K562 (cell line): Measurements from ENCODE around the gene EFHB. TPM values are rescaled to one million over a fixed set of nuclear protein-coding genes. Genes with fewer than 3 reads are reported as not detected.

Source experiments
- BRD4 ChIP-seq: fragments of 200-600 bp; sonication (generic); IDR thresholded peaks from 2 replicates; pipeline ENCODE4 v1.6.1; 2017; ENCODE audit warnings: inconsistent platforms
- CREB5 ChIP-seq: fragments of 250-450 bp; sonication (Bioruptor Pico); IDR thresholded peaks from 2 replicates; pipeline ENCODE4 v1.5.0; 2020; ENCODE audit warnings: mild to moderate bottlenecking
- EP400 ChIP-seq: fragments of 450-650 bp; IDR thresholded peaks from 2 replicates; pipeline ENCODE4 v1.6.1; 2017; ENCODE audit warnings: antibody characterized with exemption, mild to moderate bottlenecking, moderate library complexity
- FOXA3 ChIP-seq, 2 experiments: fragments of 450-650 bp in 1 of 2; sonication (generic) in 1 of 2; formaldehyde crosslinking; IDR thresholded peaks in 1 of 2; conservative IDR thresholded peaks in 1 of 2; 2 replicates each; pipeline versions ENCODE4 v1.4.0 to v1.8.0; 2020 to 2022; ENCODE audit warnings: mild to moderate bottlenecking in 2 of 2, missing genetic modification reagents in 1 of 2
- GABPA ChIP-seq: fragments of 200-800 bp; sonication (Bioruptor generic); conservative IDR thresholded peaks from 2 replicates; pipeline ENCODE4 v1.6.1; 2016; ENCODE audit warnings: low read depth, missing genetic modification characterization, missing compliant biosample characterization
- GABPB1 ChIP-seq: sonication (generic); formaldehyde crosslinking; IDR thresholded peaks from 2 replicates; pipeline ENCODE4 v1.8.0; 2022; ENCODE audit warnings: mild to moderate bottlenecking, missing genetic modification reagents
- GTF2E2 ChIP-seq: fragments of 200-800 bp; sonication (Bioruptor generic); IDR thresholded peaks from 2 replicates; pipeline ENCODE4 v1.6.1; 2016; ENCODE audit warnings: missing genetic modification characterization, missing compliant biosample characterization
- HLTF ChIP-seq: fragments of 450-650 bp; IDR thresholded peaks from 2 replicates; pipeline ENCODE4 v1.6.1; 2016
- HNRNPUL1 ChIP-seq: fragments of 200-400 bp; formaldehyde crosslinking; IDR thresholded peaks from 2 replicates; pipeline ENCODE4 v1.6.1; 2017; ENCODE audit warnings: low read length
- IRF1 ChIP-seq: sonication (generic); formaldehyde crosslinking; IDR thresholded peaks from 2 replicates; pipeline ENCODE4 v1.8.0; 2022; ENCODE audit warnings: missing genetic modification reagents, mild to moderate bottlenecking, borderline replicate concordance
- MAFG ChIP-seq: fragments of 450-650 bp; conservative IDR thresholded peaks from 2 replicates; pipeline ENCODE4 v1.6.1; 2016; ENCODE audit warnings: missing genetic modification characterization, missing compliant biosample characterization
- NFIC ChIP-seq: fragments of 450-650 bp; IDR thresholded peaks from 2 replicates; pipeline ENCODE4 v1.6.1; 2017; ENCODE audit warnings: mild to moderate bottlenecking, inconsistent platforms
- NFRKB ChIP-seq: fragments of 450-650 bp; IDR thresholded peaks from 2 replicates; pipeline ENCODE4 v1.6.1; 2016; ENCODE audit warnings: low read depth
- NR2C1 ChIP-seq, 2 experiments: fragments of 450-650 bp; IDR thresholded peaks; 2 replicates each; pipeline ENCODE4 v1.6.1; 2017; ENCODE audit warnings: mild to moderate bottlenecking in 2 of 2, antibody characterized with exemption in 1 of 2, inconsistent platforms in 1 of 2, missing compliant biosample characterization in 1 of 2, missing genetic modification characterization in 1 of 2
- PTTG1 ChIP-seq: fragments of 450-650 bp; IDR thresholded peaks from 2 replicates; pipeline ENCODE4 v1.6.1; 2016; ENCODE audit warnings: low read depth, mild to moderate bottlenecking, missing genetic modification characterization, missing compliant biosample characterization
- RNF2 ChIP-seq: sonication (generic); IDR thresholded peaks from 2 replicates; pipeline ENCODE4 v1.6.1; 2016
- SAP30 ChIP-seq: fragments of 200-600 bp; sonication (generic); IDR thresholded peaks from 2 replicates; pipeline ENCODE4 v1.6.1; 2012; ENCODE audit warnings: borderline replicate concordance, low read depth, mild to moderate bottlenecking, moderate library complexity, low read length, control low read depth, inconsistent platforms; ENCODE audit not compliant: insufficient read depth, poor library complexity, severe bottlenecking
- SMAD2 ChIP-seq: fragments of 150-350 bp; IDR thresholded peaks from 2 replicates; pipeline ENCODE4 v1.6.1; 2014; ENCODE audit warnings: low read depth, mild to moderate bottlenecking, low read length
- SRSF9 ChIP-seq: fragments of 200-400 bp; formaldehyde crosslinking; IDR thresholded peaks from 2 replicates; pipeline ENCODE4 v1.6.1; 2017; ENCODE audit warnings: low read depth, low read length, borderline replicate concordance
- SUPT5H ChIP-seq: fragments of 450-650 bp; IDR thresholded peaks from 2 replicates; pipeline ENCODE4 v1.6.1; 2016
- TCF15 ChIP-seq: fragments of 250-450 bp; sonication (Bioruptor Pico); IDR thresholded peaks from 2 replicates; pipeline ENCODE4 v1.8.0; 2022; ENCODE audit warnings: moderate library complexity, mild to moderate bottlenecking, inconsistent platforms
- XRCC4 ChIP-seq: IDR thresholded peaks from one replicate; pipeline ENCODE4 v1.6.1; 2011; ENCODE audit not compliant: insufficient read depth, insufficient read length; ENCODE audit errors: extremely low read depth
- ZBTB7A ChIP-seq: IDR thresholded peaks from 2 replicates; pipeline ENCODE4 v1.6.1; 2011; ENCODE audit warnings: low read depth, mild to moderate bottlenecking, low read length, moderate library complexity, borderline replicate concordance; ENCODE audit not compliant: control insufficient read depth
- ZKSCAN1 ChIP-seq: fragments of 150-350 bp; IDR thresholded peaks from 2 replicates; pipeline ENCODE4 v1.6.1; 2016; ENCODE audit warnings: low read depth, low read length
- ZNF277 ChIP-seq: fragments of 250-450 bp; sonication (Bioruptor Pico); IDR thresholded peaks from 2 replicates; pipeline ENCODE4 v1.8.0; 2022; ENCODE audit warnings: inconsistent platforms, mild to moderate bottlenecking, moderate library complexity, borderline replicate concordance
- ZSCAN29 ChIP-seq: fragments of 450-650 bp; IDR thresholded peaks from 2 replicates; pipeline ENCODE4 v1.6.1; 2017
- polyA plus RNA-seq, 8 experiments: library from polyadenylated mRNA; depleted of rRNA in 4 of 8; stranded (reverse) in 5 of 8; unstranded in 3 of 8; fragments of >200 nt; fragmentation: Nextera tagmentation in 2 of 8; fragmentation: Illumina TruSeq in 1 of 8; extraction: Ambion mirVana in 2 of 8; extraction: Trizol in 1 of 8; gene quantifications; 2 replicates each; pipeline versions ENCODE4 v1.2.1 to v1.2.3, GENCODE V29; 2011 to 2014; ENCODE audit warnings: inconsistent platforms in 1 of 8, missing spikeins in 1 of 8
- total RNA-seq, 7 experiments: library from RNA; depleted of rRNA in 6 of 7; stranded (reverse); fragments of >200 nt in 6 of 7; fragmentation: Illumina TruSeq in 2 of 7; extraction: Trizol in 2 of 7; gene quantifications; 2 replicates each; pipeline versions ENCODE4 v1.2.1 to v1.2.3, GENCODE V29; 2011 to 2021; ENCODE audit warnings: low replicate concordance in 1 of 7

EFHB gene
- total and polyA plus RNA-seq, 9 of the 15 experiments (the other 6 are each of a cell fraction or from before 2014, with no cell fraction given) = 1.5 to 4.0 (median 1.8) TPM

DNA sequence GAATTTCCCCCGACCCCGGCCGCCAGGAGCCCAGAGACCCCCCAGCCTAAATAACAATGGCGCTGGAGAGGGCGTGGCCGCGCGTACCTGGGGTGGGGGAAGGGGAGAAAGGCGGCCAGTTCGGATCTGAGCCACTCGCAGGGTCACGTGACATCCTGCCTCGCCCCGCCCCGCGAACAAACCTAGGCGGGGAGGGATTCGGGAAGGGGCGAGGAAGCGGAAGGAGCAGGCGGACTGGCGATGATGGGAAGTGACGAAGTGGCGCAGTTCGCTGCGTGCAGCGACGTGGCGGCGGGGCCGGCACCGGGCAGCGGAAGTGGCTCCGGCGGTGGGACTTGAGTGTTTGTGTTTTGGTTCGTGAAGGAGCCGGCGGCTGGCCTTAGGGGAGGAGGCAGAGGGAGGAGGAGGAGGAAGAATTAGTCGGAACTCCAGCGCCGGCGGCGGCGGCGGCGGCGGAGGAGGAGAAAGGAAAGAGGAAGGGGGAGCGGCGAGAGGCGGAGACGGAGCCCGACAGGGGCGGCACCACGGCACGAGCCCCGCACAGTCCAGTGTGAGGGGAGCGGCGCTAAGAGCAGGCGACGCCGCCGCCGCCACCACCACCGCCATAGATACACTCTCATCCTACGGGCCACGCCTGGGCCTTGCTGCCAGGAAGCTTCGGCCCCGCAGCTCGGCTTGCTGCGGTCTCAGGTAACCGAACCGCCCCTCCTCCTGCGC, 13.0 kb upstream of the EFHB start, which contains the start of gene RAB5A (continued):
- TF ChIP-seq CREB5 (no peak), RNF2 (peak; percentile 72; the same call in 1 of the 2 replicates), FOXA3 (CRISPR knock-in tag; conservative IDR thresholded peaks at IDR 0.05 in 1 of 2, IDR thresholded peaks at IDR 0.05 in 1 of 2) (peak in 1 of 2 experiments; percentile 59; a peak in 1 of 4 replicates), GTF2E2 (tag) (peak; percentile 86), NFIC (peak; percentile 21; the same call in 1 of the 2 replicates), ZSCAN29 (no peak), SUPT5H (peak; percentile 97), HLTF (peak; percentile 92), GABPB1 (CRISPR knock-in tag) (peak; percentile 96), GABPA (tag) (peak; percentile 97), SAP30 (no peak), BRD4 (no peak), SMAD2 (0 out of 2 replicates have a peak, but pooled peaks have one; percentile 37), PTTG1 (tag) (no peak), IRF1 (CRISPR knock-in tag) (no peak), ZBTB7A (peak; percentile 93), NR2C1 (IDR thresholded peaks at IDR 0.05) (peak; percentile 83), NR2C1 (tag; IDR thresholded peaks at IDR 0.05) (no peak), MAFG (no peak), TCF15 (CRISPR knock-in tag) (no peak), NFRKB (0 out of 2 replicates have a peak, but pooled peaks have one; percentile 22), ZNF277 (CRISPR knock-in tag) (no peak), SRSF9 (no peak), XRCC4 (no peak), EP400 (peak; percentile 99), ZKSCAN1 (peak; percentile 59; the same call in 1 of the 2 replicates), HNRNPUL1 (no peak)
